ENCODE data around the gene PTCSC3. TPM values are rescaled to one million over a fixed set of nuclear protein-coding genes. Genes with fewer than 3 reads are reported as not detected.

Gene PTCSC3
- polyA plus RNA-seq, 2 of the 4 experiments (the other 2 are of a cell fraction) = not detected

- no peak for DNase-seq (ENCODE audit: low read depth in 1 of 2, low spot score in 1 of 2)
- WGBS (ENCODE audit: missing lambda C conversion rate) = 7% methylated on average over 2 of the region's 2 CpGs
- no peak overlapping the region for H3K27ac ChIP-seq
- H3K4me1 ChIP-seq = no peaks in the 10 kb centered on the region
- TF ChIP-seq MAZ (IDR thresholded peaks at IDR 0.05; ENCODE audit: borderline replicate concordance, low read depth, low read length) (no peak), SREBF2 (IDR thresholded peaks at IDR 0.05) (no peak), POLR2AphosphoS2 (conservative IDR thresholded peaks at IDR 0.05; ENCODE audit: low read length) (no peak), GATA3 (IDR thresholded peaks at IDR 0.05; ENCODE audit: borderline replicate concordance) (no peak), TP53 (CRISPR knock-in tag; IDR thresholded peaks at IDR 0.05) (no peak), ZSCAN20 (CRISPR knock-in tag; IDR thresholded peaks at IDR 0.05) (no peak), MAX (IDR thresholded peaks at IDR 0.05) (no peak), CEBPB (IDR thresholded peaks at IDR 0.05) (no peak), KDM5A (IDR thresholded peaks at IDR 0.05) (no peak), MAFK (IDR thresholded peaks at IDR 0.05; ENCODE audit: partially characterized antibody) (no peak), EP300 (IDR thresholded peaks at IDR 0.05) (no peak), ESRRA (IDR thresholded peaks at IDR 0.05; ENCODE audit: borderline replicate concordance, low read length) (no peak), HOXB5 (CRISPR knock-in tag; IDR thresholded peaks at IDR 0.05) (no peak), HOXA7 (CRISPR knock-in tag; IDR thresholded peaks at IDR 0.05) (no peak), HES2 (IDR thresholded peaks at IDR 0.05) (no peak), BHLHE40 (IDR thresholded peaks at IDR 0.05; ENCODE audit: low read depth, low read length) (no peak), RCOR1 (IDR thresholded peaks at IDR 0.05; ENCODE audit: low read depth, low read length) (no peak), HDAC2 (IDR thresholded peaks at IDR 0.05) (no peak), JUNB (IDR thresholded peaks at IDR 0.05) (no peak)
- ChIA-PET POLR2A (no interaction called here), CTCF (no interaction called here)
- no peaks in the 10 kb centered on the region for H3K9me3 ChIP-seq
- no peak overlapping the region for H3K4me2 ChIP-seq
- no peak overlapping the region for H3K4me3 ChIP-seq
- no peak for FAIRE-seq
- no peak for ATAC-seq
Observed at GRCh38 chr14:36134038-36134437, 42.5 kb downstream of the PTCSC3 start.

GRCh38 chr14:36132826-36133225, 43.7 kb downstream of the PTCSC3 start:
- no peaks in the 10 kb centered on the region for H3K4me1 ChIP-seq
- H3K4me2 ChIP-seq = no peak overlapping the region
- no peak overlapping the region for H3K4me3 ChIP-seq
- DNase-seq (ENCODE audit: low read depth in 1 of 2, low spot score in 1 of 2) (no peak), ATAC-seq (no peak), FAIRE-seq (no peak)
- no peaks in the 10 kb centered on the region for H3K9me3 ChIP-seq
- ChIA-PET CTCF (interaction anchor here (1.0 kb wide), 1 partner anchor 62 kb away, joined by 3 read pairs; no protein-coding TSS in a partner anchor), POLR2A (no interaction called here)
- no peak for TF ChIP-seq HOXB13 (CRISPR knock-in tag; IDR thresholded peaks at IDR 0.05; ENCODE audit: low read depth)
- TF ChIP-seq CBX8 (IDR thresholded peaks at IDR 0.05) = no peak
- no peak for TF ChIP-seq ATOH8 (CRISPR knock-in tag; IDR thresholded peaks at IDR 0.05; ENCODE audit: low read depth)
- no peak for TF ChIP-seq ESRRA (IDR thresholded peaks at IDR 0.05; ENCODE audit: borderline replicate concordance, low read length)
- no peak for TF ChIP-seq ZNF302 (CRISPR knock-in tag; IDR thresholded peaks at IDR 0.05)
- TF ChIP-seq FOSL2 (IDR thresholded peaks at IDR 0.05) = no peak
- TF ChIP-seq FOSL2 (CRISPR knock-in tag; IDR thresholded peaks at IDR 0.05) = no peak
- no peak for TF ChIP-seq USF2 (IDR thresholded peaks at IDR 0.05)
- no peak for TF ChIP-seq EHMT2 (IDR thresholded peaks at IDR 0.05; ENCODE audit: low read depth)
- no peak for TF ChIP-seq RARB (CRISPR knock-in tag; IDR thresholded peaks at IDR 0.05)
- TF ChIP-seq MAX (IDR thresholded peaks at IDR 0.05) = no peak
- TF ChIP-seq PHF8 (IDR thresholded peaks at IDR 0.05; ENCODE audit: borderline replicate concordance, low read depth) = no peak
- TF ChIP-seq HOXB5 (CRISPR knock-in tag; IDR thresholded peaks at IDR 0.05) = no peak
- TF ChIP-seq KDM5A (IDR thresholded peaks at IDR 0.05) = no peak
- TF ChIP-seq CTCF (IDR thresholded peaks at IDR 0.05) = no peak
- no peak for TF ChIP-seq POLR2AphosphoS2 (conservative IDR thresholded peaks at IDR 0.05; ENCODE audit: low read length)
- TF ChIP-seq HMGXB4 (CRISPR knock-in tag; IDR thresholded peaks at IDR 0.05; ENCODE audit: borderline replicate concordance) = no peak
- TF ChIP-seq FOXS1 (CRISPR knock-in tag; IDR thresholded peaks at IDR 0.05) = no peak
- TF ChIP-seq HOXA7 (CRISPR knock-in tag; IDR thresholded peaks at IDR 0.05) = no peak
- no peak for TF ChIP-seq NPAS2 (CRISPR knock-in tag; IDR thresholded peaks at IDR 0.05; ENCODE audit: borderline replicate concordance)
- 0% methylated on average over 1 of the region's 1 CpG for WGBS (ENCODE audit: missing lambda C conversion rate)
- H3K27ac ChIP-seq = no peak overlapping the region
